GM12801 (cell line): ENCODE data around the gene FOCAD.

Source experiments
- CTCF ChIP-seq: IDR thresholded peaks from one replicate; pipeline ENCODE4 v1.5.1; 2011; ENCODE audit warnings: control low read depth; ENCODE audit not compliant: insufficient read length; ENCODE audit errors: extremely low read depth

FOCAD gene

DNA sequence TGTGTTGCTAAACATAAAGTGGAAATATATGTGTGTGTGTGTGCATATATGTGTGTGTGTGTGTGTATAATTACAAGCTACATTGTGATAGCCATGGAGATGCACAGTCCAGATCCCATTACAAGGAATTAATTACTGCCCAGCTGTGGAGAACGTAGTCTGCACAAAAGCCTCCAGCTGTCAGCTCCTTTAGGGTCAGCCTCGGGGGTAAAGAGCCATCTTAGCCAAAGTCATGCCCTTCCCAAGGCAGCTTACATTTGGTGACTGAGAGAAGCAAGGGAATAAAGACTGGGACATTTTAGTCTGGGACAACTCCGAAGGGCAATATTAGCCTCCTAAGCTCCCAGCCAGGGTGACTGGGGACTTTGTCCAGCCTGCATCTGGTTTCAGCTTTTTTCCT lies 21.9 kb upstream of the FOCAD start:
- TF ChIP-seq CTCF, result no peak

DNA sequence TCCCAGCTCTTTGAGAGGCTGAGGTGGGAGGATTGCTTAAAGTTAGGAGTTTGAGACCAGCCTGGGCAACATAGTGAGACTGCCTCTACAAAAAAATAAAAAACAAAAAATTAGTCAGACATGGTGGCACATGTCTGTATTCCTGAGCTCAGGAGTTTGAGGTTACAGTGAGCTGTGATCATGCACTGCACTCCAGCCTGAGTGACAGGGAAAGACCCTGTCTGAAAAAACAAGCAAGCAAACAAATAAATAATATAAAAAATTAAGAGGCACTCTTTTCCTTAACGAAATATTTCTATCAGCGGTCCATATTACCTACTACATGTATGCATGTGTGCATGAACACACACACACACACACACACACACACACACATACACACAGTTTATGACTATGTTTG lies 20.9 kb upstream of the FOCAD start:
- no peak for TF ChIP-seq CTCF

DNA sequence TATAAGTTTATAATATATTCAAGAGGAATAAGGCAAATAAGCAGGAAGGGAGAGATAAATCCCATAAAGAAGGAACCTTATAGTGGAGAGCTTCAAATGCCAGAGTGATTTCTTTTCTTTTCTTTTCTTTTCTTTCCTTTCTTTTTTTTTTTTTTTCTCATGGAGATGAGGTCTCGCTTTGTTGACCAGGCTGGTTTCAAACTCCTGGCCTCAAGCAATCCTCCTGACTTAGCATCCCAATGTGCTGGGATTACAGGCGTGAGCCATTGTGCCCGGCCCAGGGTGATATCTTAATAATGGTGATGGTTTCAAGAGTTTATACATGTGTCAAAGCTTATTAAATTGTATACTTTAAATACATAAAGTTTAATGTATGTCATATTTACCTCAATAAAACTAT lies 19.6 kb upstream of the FOCAD start:
- no peak for TF ChIP-seq CTCF

- TF ChIP-seq CTCF, result no peak
Observed at GRCh38 chr9:20670395-20670794, 13.7 kb upstream of the FOCAD start.

- TF ChIP-seq CTCF, result no peak
Observed at GRCh38 chr9:20671635-20672034, 12.4 kb upstream of the FOCAD start.

GRCh38 chr9:20681467-20681866 lies 2.6 kb upstream of the FOCAD start:
- no peak for TF ChIP-seq CTCF

- no peak for TF ChIP-seq CTCF
Observed at GRCh38 chr9:20683351-20684034, 566 bp upstream of the FOCAD start.
